ENCODE data around the gene PRDM16.

PRDM16 gene

DNA sequence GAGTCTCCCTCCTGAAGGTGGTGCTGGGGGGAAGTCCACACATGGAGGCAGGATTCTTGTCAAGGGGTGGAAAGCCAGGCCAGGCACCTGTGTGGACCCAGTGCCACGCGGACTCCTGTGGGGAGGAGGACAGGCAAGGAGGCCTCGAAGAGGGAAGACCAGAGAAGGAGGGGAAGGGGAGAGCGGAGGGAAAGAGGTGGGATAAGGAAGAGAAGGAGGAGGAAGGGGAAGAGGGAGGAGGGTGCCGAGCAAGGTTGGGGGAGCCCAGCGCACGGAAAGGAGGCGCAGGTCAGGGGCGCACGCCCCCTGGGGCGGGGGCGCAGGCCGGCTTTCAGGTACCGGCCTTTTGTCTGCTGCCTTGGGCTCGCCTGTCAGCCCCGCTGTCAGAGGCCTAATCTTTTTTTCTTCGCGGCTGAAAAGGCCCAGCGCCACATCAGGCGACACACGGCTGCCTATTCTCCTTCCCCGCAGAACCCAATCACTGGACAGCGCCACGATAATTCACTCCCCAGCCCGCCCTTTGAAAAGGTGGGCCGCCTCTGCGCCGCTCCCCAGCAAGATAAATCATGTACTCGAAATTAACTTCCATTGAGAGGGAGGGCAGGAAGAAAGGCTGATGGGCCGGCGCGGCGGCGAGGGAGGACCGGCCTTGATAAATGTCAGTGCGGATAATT is 42.5 kb downstream of the PRDM16 start:
- DNase-seq: no peak

GRCh38 chr1:3112526-3112925 is 43.5 kb downstream of the PRDM16 start:
- DNase-seq: no peak

- DNase-seq: no peak
Observed at GRCh38 chr1:3113047-3113740, 44.2 kb downstream of the PRDM16 start.

- DNase-seq: no peak
Observed at GRCh38 chr1:3113741-3114056, 44.7 kb downstream of the PRDM16 start.

DNA sequence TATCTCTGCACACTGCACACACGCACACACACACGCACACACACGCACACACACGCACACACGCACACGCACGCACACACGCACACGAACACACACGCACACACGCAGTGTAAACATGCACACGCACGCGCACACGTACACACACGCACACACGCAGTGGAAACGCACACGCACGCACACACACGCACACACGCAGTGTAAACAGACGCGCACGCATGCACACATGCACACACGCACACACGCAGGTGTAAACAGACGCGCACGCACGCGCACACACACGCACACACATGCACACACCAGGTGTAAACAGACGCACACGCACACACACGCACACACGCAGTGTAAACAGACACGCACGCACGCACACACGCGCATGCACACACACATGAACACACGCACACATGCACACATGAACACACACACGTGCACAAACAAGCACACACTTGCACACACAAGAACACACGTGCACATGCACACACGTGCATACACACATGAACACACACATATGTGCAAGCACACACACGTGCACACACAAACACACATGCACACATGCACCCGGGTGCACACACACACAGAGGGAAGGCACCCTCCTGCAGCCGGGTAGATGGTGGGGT is 45.2 kb downstream of the PRDM16 start:
- DNase-seq: no peak

DNA sequence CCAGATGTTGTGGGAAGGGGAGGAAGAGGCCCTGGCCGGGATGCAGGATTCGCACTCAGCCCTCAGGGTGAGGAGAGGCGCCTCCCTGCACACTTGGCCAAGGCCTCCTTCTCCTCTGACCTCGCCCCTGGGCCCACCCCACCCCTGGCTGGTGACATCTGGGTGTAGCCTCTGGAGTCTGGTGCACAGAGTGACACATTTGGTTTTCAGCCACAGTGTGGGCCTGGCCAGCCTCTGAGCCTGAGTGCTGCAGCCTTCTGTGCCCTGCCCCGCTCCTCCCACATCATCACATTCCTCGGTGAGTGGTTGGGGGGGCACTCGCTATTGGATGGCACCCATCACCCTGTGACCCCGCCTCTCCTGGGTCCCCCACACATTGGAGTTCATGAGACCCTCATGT is 45.8 kb downstream of the PRDM16 start:
- no peak for DNase-seq

DNA sequence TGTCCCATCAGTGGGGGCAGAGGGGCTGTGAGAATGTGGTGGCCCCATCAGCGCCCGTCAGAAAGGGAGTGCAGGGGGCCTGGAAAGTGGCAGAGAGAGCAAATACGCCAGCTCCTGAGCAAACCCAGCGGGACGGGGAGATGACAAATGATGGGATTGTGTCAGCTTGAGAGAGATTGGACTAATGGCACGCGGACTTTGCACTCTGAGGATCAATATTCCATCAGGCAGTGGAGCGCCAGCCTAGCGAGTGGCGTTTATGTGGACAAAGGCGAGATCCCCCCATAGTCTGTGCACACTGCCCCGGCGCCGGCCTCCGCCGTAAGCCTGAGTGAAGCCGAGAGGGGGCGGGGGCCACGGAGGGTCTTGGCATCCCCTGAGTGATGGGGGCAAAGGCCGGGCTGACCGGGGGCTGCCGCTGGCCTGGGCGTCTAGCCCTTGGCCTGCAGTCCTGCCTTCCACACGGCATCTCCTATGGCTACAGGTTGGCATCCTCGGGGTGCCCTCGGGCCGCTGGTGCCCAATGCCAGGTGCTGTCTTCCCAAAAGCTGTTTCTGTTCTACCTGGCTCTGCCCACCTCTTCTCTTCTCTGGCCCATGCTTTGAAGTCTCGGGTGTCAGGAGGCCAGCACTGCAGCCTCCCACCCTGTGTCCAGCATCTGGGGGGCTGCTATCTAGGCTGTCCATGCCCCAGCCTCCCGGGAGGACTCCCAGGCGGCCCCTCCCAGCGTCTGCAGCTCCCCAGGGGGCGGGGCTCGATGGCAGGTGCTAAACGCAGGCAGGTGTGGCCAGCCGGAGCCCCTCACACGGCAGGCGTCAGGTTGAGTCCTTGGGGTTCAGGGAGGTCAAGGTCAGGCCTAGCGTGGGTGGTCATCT is 46.5 kb downstream of the PRDM16 start:
- DNase-seq: no peak

GRCh38 chr1:3116150-3116510 is 47.1 kb downstream of the PRDM16 start:
- no peak for DNase-seq

DNA sequence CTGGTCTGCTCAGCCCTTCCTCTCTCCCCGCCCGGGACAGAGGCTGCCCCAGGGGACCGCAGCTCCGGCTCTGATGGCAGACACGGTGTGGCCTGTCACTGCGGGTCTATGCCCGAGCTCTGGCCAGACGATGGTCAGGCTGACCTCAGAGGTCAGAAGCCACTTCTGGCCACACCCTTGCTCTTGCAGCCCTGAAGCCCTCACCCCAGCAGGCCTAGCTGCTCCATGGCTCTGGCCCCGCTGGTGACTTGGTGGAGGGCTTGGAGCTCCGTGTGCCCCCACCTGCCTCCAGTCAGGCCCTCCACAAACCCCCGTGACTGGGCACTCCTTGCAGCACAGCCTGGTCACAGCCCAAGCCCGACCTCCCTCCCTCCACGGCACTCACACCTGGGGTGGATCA is 47.6 kb downstream of the PRDM16 start:
- no peak for DNase-seq

- DNase-seq: no peak
Observed at GRCh38 chr1:3117879-3118278, 48.9 kb downstream of the PRDM16 start.

GRCh38 chr1:3119061-3119460 is 50.1 kb downstream of the PRDM16 start:
- no peak for DNase-seq

GRCh38 chr1:3119725-3120124 is 50.7 kb downstream of the PRDM16 start:
- no peak for DNase-seq

- no peak for DNase-seq
Observed at GRCh38 chr1:3120140-3120539, 51.1 kb downstream of the PRDM16 start.

DNA sequence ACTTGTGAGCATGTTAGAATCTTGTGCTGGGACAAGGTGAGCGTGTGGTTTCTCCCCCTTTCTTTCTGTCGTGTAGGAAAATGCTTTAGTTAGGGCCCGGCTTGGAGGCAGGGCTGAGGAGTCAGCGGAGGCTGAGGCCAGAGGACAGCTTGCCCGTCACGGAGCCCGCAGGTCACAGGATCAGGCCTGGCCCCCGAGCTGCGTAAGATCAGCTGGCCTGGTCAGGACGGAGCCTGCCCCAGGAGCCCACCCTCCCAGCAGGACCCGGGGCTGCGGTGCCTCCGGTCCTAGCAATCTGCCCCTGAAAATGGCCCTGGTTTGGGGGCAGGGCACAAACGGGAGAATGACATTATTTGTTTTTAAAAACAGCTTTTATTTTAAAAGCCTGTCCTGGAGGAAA is 52.0 kb downstream of the PRDM16 start:
- no peak for DNase-seq

- DNase-seq: no peak
Observed at GRCh38 chr1:3121401-3122210, 52.6 kb downstream of the PRDM16 start.

DNA sequence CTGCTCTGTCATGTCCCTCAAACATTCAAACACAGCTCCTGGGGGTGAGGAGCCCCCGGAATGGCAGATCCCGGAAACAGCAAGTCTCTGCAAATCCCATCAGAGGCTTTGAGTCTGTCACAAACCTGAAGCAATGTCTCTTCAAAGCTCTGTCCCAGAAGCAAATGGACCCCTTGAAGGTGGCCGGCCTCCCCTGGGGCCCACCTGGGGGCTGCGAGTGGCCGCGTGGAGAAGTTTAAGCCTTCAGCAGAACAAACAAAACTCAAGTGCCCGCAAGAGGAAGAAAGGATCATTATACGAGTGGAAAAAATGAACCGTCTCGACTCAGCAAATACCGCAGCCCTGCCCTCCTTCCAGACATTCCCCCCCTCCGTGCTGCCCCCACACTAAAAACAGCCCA is 53.3 kb downstream of the PRDM16 start:
- DNase-seq: no peak

DNA sequence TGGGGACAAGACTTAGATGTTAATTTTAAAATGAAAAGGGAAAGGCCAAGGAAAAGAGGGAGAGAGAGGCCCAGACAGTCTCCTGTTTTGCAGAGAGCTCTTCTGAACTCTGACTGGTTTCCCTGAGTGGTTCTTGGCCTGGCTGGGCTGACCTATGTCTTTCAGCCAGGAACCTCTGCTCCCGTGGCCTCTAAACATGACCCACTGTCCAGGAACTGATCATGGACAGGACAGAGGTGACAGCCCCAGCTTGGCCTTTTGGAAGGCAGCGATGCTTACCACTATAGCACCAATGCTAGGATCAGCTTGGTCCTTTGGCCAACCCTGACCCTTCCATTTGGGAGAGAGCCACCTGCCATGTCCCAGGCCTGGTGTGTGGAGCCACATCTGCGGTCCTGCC is 55.2 kb downstream of the PRDM16 start:
- DNase-seq: no peak

GRCh38 chr1:3125078-3125477 is 56.1 kb downstream of the PRDM16 start:
- DNase-seq: no peak

DNA sequence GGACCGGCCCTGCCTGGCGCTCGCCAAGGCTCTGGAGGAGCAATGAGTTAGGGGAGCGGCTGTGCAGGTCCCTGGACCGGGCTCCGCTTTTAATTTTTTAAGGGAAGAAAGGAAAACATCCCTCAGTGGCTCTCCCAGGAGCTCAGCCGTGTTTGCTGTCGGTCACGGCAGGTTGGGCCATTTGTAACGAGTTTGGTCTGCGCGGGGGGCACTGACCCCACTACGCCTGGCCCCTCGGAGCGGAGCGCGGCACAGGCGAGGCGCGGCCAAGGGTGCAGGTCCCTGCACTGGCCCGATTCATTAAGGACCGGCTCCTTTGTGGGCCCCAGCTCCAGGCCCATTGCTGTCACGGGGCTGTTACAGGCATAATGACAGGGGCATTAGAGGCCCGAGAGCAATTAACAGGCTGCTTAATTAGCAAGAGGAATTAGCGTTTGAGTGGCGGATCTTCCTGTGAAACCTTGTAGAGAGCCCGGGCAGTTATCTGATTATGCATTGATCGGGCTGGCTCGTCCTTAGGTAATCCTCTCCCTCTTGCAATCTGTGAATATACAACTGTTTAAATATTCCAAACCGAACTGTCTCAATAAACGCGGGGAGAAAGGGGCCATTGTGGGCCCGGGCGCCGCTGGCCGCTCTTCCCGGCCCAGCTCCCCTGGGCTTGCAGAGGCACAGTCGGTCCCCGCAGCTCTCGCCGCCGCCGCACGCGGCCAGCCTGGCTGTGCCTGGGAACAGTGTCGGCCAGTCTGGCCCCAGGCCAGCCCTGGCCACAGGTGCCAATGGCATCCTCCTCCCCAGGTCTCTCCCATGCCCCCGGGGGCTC is 56.8 kb downstream of the PRDM16 start:
- no peak for DNase-seq

DNA sequence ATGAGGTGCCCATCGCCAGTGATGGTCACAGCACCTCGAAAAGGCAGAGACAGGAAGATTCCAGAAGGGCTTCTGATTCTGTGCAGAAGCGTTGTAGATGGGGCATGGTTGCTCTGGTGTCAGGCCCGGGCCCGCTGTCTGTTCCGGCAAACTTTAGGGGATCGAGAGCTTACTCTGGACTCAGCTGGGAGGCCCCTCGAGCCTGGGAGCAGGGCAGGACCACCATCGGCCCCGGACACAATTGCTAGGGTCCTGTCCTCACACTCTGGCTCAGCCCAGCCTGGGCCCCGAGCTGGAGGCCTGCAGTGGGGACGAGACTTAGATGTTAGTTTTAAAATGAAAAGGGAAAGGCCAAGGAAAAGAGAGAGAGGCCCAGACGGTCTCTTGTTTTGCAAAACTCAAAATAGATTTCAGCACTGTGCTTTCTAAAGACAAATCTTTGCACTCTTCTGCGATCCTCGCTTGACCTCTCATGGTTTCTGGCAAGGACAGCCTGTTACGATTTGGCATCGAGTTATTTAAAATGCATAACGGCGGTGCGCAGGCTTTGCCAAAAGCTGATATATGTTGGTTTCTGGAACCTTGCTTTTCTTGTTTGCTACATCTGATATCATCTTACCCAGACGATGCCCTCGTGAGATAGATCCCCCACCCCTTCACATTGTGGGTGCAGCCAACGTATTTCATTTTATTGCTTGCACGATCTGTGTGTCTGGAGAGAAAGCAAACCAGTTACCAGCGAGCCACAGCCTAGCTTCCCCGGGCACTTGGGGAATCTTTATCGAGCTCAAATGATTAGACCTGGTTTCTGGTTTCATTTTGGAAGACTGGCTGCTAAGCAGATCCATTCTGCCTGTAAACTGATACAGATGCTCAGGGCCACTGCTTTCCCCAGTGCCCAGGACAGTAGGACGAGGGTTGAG is 58.0 kb downstream of the PRDM16 start:
- DNase-seq: no peak

- DNase-seq: no peak
Observed at GRCh38 chr1:3127738-3128137, 58.7 kb downstream of the PRDM16 start.
